GM10266 (cell line): ENCODE data around the gene YJU2.
A peak's percentile ranks its signal among the peaks of the same experiment; 100 is the strongest.

ENCODE experiments used
- DNase-seq: peaks from one replicate; pipeline ENCODE4 v3.0.0; 2012; ENCODE audit errors: extremely low spot score
- CTCF ChIP-seq: IDR thresholded peaks from 2 replicates; pipeline ENCODE4 v1.5.1; 2012; ENCODE audit warnings: mild to moderate bottlenecking, low read depth; ENCODE audit not compliant: control insufficient read depth, insufficient read depth; ENCODE audit errors: missing control alignments

The YJU2 gene

DNA sequence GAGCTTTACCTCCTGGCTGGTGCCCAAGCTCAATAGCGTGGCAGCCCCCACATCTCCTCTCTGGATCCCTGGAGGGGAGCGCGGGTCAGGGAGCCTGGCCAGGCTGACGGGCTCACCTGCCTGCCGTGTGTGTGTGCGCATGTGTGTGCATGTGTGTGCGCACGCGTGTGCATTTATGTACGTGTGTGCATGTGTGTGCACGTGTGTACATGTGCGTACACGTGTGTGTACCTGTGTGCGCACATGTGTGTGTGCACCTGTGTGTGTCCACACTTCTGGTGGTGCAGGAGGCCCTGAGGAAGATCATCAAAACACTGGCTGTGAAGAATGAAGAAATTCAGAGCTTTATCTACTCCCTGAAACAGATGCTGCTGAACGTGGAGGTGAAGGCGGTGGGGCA, 58.8 kb downstream of the YJU2 start:
- no peak for TF ChIP-seq CTCF
- DNase-seq = no peak

DNA sequence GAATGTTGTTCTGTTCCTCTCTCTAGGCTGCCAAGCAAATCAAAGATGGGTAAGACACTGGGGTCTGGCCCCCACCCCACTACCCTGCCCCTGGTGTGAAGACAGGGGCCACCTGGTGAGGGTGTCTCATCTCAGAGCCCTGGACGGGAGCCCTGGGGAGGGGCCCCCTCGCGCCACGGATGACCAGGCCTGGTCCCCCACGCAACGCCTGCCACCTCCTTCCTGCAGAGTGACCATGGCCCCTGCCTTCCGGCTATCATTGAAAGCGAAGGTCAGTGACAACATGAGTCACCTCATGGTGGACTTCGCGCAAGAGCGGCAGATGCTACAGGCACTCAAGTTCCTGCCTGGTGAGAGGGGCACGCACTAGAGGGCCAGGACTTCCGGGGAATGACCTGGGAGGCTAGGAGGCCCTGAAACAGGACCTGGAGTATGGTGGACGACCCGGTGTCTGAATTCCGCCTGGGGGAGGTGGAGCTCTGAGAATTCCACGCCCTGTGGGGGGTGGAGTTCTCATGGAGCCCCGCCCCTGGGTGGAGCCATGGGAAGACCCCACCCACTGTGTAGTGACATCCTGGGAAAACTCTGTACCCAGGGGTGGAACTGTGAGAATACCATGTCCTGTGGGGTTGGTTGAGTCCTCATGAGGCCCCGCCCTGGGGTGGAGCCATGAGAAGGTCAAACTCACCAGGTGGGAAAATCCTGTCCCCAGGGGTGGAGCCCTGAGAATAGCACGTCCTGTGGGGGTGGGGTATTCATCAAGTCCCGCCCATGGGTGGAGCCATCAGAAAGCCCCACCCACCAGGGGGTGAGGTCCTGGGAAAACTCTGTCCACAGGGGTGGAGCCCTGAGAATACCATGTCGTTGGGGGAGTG, 63.6 kb downstream of the YJU2 start:
- no peak for DNase-seq
- no peak for TF ChIP-seq CTCF

GRCh38 chr19:4313847-4314490, 67.1 kb downstream of the YJU2 start:
- peak; percentile 4 for DNase-seq
- no peak for TF ChIP-seq CTCF

DNA sequence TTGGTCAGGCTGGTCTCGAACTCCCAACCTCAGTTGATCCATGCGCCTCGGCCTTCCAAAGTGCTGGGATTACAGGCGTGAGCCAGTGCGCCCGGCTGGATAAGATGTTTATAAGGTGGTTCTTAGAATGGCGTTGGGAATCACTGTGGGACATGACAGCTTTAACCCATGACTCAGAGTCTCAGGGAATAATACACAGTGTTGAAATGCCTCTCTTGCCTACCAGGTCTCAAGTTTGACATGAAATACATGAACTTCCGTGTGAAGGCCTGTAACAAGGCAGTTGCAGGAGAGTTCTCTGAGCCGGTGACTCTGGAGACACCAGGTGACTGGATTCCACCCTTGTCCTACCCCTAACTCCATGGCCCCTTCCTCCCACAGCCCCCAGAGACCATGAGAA, 70.1 kb downstream of the YJU2 start:
- DNase-seq = no peak
- no peak for TF ChIP-seq CTCF

- no peak for DNase-seq
- no peak for TF ChIP-seq CTCF
Observed at GRCh38 chr19:4318460-4318859, 71.6 kb downstream of the YJU2 start.
